Central memory CD8-positive, alpha-beta T cell (primary cell): Measurements from ENCODE around the gene HOMER2.
A peak's percentile ranks its signal among the peaks of the same experiment; 100 is the strongest.
"Not testable (repeated sequence)": the region's sequence is repeated elsewhere in the genome, so short reads cannot be mapped to it uniquely, and the experiment has no call there.

Experiments
- ATAC-seq: fragments of 150-1000 bp; cut with Tn5 transposase; replicated peaks from 2 replicates; pipeline ENCODE4 v1.10.0; 2022; ENCODE audit warnings: mild to moderate bottlenecking, moderate FRiP score, moderate number of reproducible peaks; ENCODE audit not compliant: poor library complexity, severe bottlenecking; ENCODE audit errors: extremely low read depth
- DNase-seq, 2 donors: peaks; one replicate each; pipeline ENCODE4 v3.0.0; 2021; ENCODE audit warnings: low spot score in 2 of 2
- H3K27ac Mint-ChIP-seq: one replicate; pipeline ENCODE4 v1.8.0; 2022; ENCODE audit warnings: low read depth, mild to moderate bottlenecking, moderate library complexity, mixed read lengths
- H3K27me3 Mint-ChIP-seq: one replicate; pipeline ENCODE4 v1.8.0; 2022; ENCODE audit warnings: mixed read lengths
- H3K36me3 Mint-ChIP-seq: one replicate; pipeline ENCODE4 v1.8.0; 2022; ENCODE audit warnings: mild to moderate bottlenecking, moderate library complexity, mixed read lengths; ENCODE audit not compliant: insufficient read depth
- H3K4me1 Mint-ChIP-seq: one replicate; pipeline ENCODE4 v1.8.0; 2022; ENCODE audit warnings: mixed read lengths
- H3K4me3 Mint-ChIP-seq: one replicate; pipeline ENCODE4 v1.8.0; 2022; ENCODE audit warnings: mild to moderate bottlenecking, moderate library complexity, mixed read lengths
- H3K9me3 Mint-ChIP-seq: one replicate; pipeline ENCODE4 v1.8.0; 2022; ENCODE audit warnings: mixed read lengths

The HOMER2 gene

DNA sequence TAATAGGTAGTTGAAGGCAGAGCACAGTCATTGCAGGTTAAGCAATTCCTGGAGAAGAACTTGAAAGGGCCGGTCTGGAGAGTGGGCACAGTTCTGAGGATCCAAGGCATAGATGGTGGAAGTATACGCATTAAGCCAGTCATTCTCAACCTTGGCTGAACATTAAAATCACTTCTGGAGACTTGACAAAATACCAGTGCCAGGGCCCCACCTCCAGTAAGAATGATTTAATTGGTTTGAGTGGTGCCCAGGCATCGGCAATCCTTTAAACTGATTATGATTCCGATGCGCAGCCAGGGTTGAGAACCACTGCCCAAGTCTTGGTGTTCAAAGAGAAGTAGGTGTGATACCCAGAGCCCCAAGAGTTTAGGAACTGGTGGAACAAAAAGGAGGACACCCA lies 6.9 kb upstream of the HOMER2 start:
- H3K4me3 Mint-ChIP-seq, result no peak overlapping the region
- no peaks in the 10 kb centered on the region for H3K36me3 Mint-ChIP-seq
- H3K27me3 Mint-ChIP-seq, result no peaks in the 10 kb centered on the region
- H3K27ac Mint-ChIP-seq, result no peak overlapping the region
- H3K4me1 Mint-ChIP-seq, result no peaks in the 10 kb centered on the region
- no peak for ATAC-seq
- no peaks in the 10 kb centered on the region for H3K9me3 Mint-ChIP-seq
- no peak for DNase-seq

DNA sequence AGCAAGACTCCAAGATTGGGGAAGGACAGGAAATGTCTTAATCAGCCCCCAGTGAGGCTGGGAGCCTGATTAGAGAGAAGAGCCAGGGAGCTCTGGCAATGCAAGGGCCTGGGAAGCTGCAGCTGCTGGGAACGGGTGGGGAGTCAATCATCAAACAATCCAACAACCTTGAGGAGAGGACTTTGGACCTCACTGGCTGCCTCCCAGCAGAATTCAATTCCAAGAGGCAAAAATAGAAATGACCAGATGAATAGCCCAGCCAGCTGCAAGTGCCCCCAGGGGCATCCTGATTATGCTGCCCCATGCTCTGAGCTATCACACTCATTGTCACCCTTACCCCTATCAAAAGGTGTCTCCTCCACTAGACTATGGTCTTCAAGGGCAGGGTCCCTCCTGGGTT lies 6.1 kb upstream of the HOMER2 start:
- Mint-ChIP-seq H3K4me3 (no peak overlapping the region), H3K9me3 (no peaks in the 10 kb centered on the region), H3K27ac (no peak overlapping the region), H3K27me3 (no peaks in the 10 kb centered on the region), H3K36me3 (no peaks in the 10 kb centered on the region), H3K4me1 (no peaks in the 10 kb centered on the region)
- ATAC-seq, result no peak
- no peak for DNase-seq

DNA sequence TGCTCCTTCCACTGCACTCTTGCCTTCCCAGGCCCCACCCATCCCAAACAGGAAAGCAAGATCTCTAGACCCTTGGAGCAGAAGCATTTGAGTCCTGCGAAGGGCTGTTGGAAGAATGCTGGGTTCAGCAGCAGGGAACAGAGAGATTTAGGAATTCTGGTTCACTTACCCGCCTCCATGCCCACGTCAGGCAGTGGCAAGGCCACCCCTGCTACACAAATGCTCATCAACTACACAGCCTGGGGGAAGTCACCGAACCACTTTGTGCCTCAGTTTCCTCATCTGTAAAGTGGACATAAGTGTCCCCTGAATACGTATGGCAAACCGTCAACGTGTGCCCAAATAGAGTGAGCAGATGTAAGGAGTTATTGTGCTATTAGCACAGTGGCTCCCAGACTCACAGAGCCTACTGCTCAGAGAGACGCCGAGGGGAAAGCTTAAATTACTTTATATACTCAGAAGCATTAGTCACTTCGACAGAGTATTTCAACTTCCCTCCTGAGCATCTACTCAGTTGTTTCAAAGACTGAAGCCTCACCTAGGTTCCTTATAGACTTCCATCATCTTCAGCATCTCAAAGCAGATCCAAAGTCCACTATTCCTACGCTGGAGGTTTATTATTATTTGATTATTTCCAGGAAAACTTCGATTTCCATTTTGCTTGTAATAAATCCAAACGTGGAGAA lies 905 bp downstream of the HOMER2 start:
- ATAC-seq, result no peak
- no peaks in the 10 kb centered on the region for H3K4me1 Mint-ChIP-seq
- H3K27me3 Mint-ChIP-seq, result peaks cover 11% of the 10 kb centered on the region
- H3K36me3 Mint-ChIP-seq, result no peaks in the 10 kb centered on the region
- peak overlapping the region; percentile 31 for H3K4me3 Mint-ChIP-seq
- H3K27ac Mint-ChIP-seq, result no peak overlapping the region
- no peak for DNase-seq
- H3K9me3 Mint-ChIP-seq, result no peaks in the 10 kb centered on the region

DNA sequence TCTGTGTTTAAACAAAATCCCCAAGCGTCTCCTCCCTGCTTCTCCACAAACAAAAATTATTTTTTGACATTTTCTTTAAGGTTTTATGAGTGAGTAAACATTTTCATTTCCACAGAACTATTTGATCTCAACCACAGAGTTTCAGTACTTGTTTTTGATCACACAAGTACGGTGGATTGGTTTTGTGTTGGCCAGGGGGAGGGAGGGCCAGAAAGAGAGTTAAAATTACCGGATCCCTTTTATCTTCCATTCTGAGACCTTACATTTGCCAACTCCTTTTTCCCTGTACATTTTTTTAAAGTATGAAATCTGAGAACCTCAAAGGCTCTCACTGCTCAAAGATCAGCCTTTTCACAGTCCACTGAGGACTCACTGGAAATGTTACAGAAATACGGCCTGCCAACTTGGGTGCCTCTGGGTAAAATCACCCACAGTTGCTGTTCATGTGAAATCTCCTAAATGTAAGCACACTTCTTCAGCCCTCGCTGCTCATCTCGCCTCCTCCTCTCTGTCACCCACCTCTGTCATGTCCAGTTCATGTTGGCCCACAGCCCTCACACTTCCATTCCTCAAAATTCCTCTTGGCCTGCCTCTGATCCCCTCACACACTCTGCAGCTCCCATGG lies 1.7 kb downstream of the HOMER2 start:
- Mint-ChIP-seq H3K27ac (no peak overlapping the region), H3K4me3 (no peak overlapping the region), H3K27me3 (peaks cover 18% of the 10 kb centered on the region), H3K36me3 (no peaks in the 10 kb centered on the region), H3K4me1 (no peaks in the 10 kb centered on the region), H3K9me3 (no peaks in the 10 kb centered on the region)
- DNase-seq (no peak), ATAC-seq (no peak)

DNA sequence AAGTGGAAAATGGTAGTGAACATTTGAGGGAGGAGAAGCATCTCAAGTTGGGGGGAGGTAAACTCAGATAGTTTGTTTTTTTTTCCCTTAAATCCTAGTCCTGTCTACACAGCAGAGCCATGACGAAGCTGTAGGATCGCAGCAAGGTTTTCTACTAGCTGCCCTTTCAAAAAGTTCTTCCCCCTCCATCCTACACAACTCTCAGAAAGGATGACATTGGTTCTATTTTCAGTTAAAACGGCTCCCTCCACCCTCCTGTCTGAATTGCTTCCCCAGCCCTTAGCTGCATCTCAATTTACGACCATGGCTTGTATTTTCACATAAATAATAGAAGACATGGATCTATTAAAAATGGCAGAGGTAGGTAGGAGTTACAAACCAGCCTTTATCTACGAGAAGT lies 2.2 kb downstream of the HOMER2 start:
- ATAC-seq, result no peak
- no peak overlapping the region for H3K27ac Mint-ChIP-seq
- no peaks in the 10 kb centered on the region for H3K36me3 Mint-ChIP-seq

DNA sequence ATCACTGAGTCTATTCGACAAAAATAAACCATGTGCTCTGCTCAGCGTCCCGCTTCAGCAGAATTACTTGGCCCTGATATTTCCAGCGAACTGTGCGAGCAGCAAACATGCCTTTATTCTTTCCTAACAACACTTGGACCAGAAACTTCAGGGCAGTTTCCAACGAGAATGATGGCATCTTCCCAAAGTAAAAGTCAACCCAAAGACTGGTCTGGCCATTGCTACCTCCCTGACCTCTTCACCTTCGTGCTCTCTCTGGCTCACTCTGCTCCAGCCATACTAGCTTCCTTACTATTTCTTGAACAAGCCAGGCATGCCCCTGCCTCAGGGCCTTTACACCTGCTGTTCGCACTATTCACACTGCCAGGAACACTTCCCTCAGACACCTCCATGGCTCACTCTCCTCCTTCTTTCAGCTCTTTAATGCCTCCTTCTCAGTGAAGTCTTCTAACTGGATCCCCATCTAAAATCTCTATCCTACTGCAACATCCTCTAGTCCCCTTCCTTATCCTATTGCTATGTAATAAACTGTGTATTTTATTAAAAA lies 6.3 kb downstream of the HOMER2 start:
- no peak for ATAC-seq
- DNase-seq, result no peak
- no peaks in the 10 kb centered on the region for H3K36me3 Mint-ChIP-seq
- peaks cover 18% of the 10 kb centered on the region for H3K27me3 Mint-ChIP-seq
- no peaks in the 10 kb centered on the region for H3K9me3 Mint-ChIP-seq
- no peak overlapping the region for H3K4me3 Mint-ChIP-seq
- no peak overlapping the region for H3K27ac Mint-ChIP-seq
- H3K4me1 Mint-ChIP-seq, result no peaks in the 10 kb centered on the region

More for the DNA sequence above, 2.2 kb downstream of the HOMER2 start:
- no peak for DNase-seq
- no peaks in the 10 kb centered on the region for H3K4me1 Mint-ChIP-seq
- H3K9me3 Mint-ChIP-seq, result no peaks in the 10 kb centered on the region
- H3K4me3 Mint-ChIP-seq, result no peak overlapping the region
- peaks cover 18% of the 10 kb centered on the region for H3K27me3 Mint-ChIP-seq

DNA sequence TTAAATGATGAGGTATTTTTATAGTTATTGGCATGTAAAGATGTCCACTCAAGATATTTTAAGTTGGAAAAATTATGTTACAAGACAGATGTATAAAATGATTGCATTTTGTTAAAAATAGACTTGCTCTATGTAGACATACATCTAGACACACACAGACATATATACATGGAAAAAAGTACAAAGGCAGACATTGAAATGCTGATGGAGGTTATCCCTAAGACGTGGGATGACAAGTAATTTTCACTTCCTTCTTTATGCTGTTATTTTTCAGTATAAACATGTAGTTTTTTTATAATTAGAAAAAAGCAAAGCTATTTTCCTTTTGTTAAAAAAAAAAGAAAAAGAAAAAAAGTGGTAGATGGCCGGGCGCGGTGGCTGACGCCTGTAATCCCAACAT lies 7.2 kb downstream of the HOMER2 start:
- H3K4me3 Mint-ChIP-seq, result no peak overlapping the region
- ATAC-seq, result no peak
- no peak for DNase-seq
- H3K36me3 Mint-ChIP-seq, result no peaks in the 10 kb centered on the region
- no peak overlapping the region for H3K27ac Mint-ChIP-seq
- no peaks in the 10 kb centered on the region for H3K4me1 Mint-ChIP-seq
- peaks cover 18% of the 10 kb centered on the region for H3K27me3 Mint-ChIP-seq
- H3K9me3 Mint-ChIP-seq, result no peaks in the 10 kb centered on the region

DNA sequence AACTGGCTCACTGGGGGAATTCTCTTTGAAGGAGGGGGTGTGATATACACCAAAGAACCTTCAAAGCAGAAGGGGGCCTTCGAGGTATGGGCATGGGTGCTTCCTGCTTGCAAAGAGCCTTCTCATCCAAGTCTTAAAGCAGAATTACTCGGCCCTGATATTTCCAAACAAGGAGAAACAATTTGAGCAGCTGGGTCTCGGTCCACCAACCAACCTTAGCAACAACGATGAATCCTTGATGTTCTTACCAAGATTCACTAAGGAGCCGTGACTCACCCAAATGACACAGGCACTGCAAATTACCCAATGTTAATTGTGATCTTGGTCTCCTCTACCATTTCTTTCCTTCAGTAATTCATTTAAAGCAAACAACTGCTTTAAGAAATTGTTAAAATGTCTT lies 7.7 kb downstream of the HOMER2 start:
- no peak for DNase-seq
- H3K36me3 Mint-ChIP-seq, result no peaks in the 10 kb centered on the region
- ATAC-seq, result no peak
- H3K4me3 Mint-ChIP-seq, result no peak overlapping the region
- peaks cover 18% of the 10 kb centered on the region for H3K27me3 Mint-ChIP-seq
- H3K4me1 Mint-ChIP-seq, result no peaks in the 10 kb centered on the region
- H3K27ac Mint-ChIP-seq, result no peak overlapping the region
- no peaks in the 10 kb centered on the region for H3K9me3 Mint-ChIP-seq

DNA sequence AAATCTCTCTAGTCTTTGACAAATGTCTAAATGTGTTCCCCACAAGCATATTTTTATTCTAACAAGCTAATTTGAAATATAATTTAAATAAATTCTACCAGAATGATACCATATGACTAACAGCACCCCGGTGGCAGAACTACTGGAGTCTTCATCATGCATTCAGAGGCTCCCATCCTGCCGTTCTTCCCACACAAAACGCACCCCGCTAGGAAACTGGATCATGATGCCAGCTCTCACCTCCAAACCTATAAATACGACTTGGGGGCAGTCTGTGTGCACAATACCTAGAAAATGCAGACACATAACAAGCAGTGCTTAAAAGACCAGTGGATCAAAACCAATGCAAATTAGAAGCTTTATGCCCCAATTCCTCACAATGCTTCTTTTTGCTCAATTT lies 8.5 kb downstream of the HOMER2 start:
- Mint-ChIP-seq H3K27me3 (peaks cover 20% of the 10 kb centered on the region), H3K4me3 (no peak overlapping the region), H3K36me3 (no peaks in the 10 kb centered on the region), H3K9me3 (no peaks in the 10 kb centered on the region), H3K27ac (no peak overlapping the region), H3K4me1 (no peaks in the 10 kb centered on the region)
- ATAC-seq (no peak), DNase-seq (no peak)

DNA sequence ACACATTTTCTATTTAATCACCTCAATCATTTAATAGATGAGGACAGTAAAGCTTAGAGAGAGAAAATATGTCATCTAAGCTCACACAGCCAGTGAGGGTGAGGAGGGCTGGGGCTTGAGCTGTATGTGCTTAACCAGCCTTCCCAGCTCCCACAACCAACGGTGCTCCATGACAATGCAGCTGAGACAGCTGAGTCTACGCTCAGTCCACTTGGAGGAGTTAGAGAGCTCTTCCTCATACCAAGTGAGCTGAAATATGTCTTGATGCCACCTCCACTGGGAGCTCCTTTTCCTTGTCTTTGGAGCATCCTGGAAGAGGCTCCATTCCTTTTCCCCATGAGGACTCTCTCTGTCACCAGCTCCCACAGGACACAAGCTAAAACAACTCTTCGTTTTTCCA lies 9.3 kb downstream of the HOMER2 start:
- Mint-ChIP-seq H3K9me3 (no peaks in the 10 kb centered on the region), H3K36me3 (no peaks in the 10 kb centered on the region), H3K4me3 (no peak overlapping the region), H3K4me1 (no peaks in the 10 kb centered on the region), H3K27ac (no peak overlapping the region), H3K27me3 (peaks cover 29% of the 10 kb centered on the region)
- no peak for ATAC-seq
- DNase-seq, result no peak

DNA sequence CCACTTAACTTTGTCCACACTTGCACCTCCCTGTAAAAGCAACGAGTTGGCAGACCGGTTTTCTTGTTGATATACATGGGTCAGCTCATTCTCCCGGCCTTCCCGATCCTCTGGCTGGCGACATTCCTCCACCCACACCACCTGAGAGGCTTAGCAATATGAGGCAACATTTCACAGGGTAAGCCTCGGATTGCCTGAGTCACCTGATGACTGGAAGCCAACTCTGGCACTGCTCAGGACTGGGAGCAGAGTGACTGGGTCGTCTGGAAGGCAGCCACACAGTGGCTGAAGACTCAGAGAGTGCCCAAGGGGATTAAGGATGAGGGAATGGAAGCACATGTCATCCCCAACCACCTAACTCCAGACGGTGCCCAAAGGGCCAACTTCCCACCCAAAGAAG lies 9.8 kb downstream of the HOMER2 start:
- DNase-seq, result no peak
- Mint-ChIP-seq H3K4me1 (no peaks in the 10 kb centered on the region), H3K4me3 (no peak overlapping the region), H3K27ac (no peak overlapping the region), H3K36me3 (no peaks in the 10 kb centered on the region), H3K9me3 (no peaks in the 10 kb centered on the region), H3K27me3 (peaks cover 31% of the 10 kb centered on the region)
- no peak for ATAC-seq

DNA sequence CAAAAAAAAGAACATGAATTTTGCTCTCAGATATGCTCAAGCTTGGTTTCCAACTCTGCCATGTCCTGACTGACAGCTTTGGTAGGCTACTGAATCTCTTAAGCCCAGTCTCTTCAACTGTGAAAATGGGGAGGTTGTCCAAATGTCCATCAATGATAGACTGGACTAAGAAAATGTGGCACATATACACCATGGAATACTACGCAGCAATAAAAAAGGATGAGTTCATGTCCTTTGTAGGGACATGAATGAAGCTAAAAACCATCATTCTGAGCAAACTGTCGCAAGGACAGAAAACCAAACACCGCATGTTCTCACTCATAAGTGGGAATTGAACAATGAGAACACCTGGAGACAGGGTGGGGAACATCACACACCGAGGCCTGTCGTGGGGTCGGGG lies 12.8 kb downstream of the HOMER2 start:
- not testable (repeated sequence) for H3K9me3 Mint-ChIP-seq, DNase-seq, H3K27ac Mint-ChIP-seq, H3K4me3 Mint-ChIP-seq, ATAC-seq, H3K4me1 Mint-ChIP-seq, H3K36me3 Mint-ChIP-seq
- peaks cover 13% of the 10 kb centered on the region for H3K27me3 Mint-ChIP-seq

DNA sequence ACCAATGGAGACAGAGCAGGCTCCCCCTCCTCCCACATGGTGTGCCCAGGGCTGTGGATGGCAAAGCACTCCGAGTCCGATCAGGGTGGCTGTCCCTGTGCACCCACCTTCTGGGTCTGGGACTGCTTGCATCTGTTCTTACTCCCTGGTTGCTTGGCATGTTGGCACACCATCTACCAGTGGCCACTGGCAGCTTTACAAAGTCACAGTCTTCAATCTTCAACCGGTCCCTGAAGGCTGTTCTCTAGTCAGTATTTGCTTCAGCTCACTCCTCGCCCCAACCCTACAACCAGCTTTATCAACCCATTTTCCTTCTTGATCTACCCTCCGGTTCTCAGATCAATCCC lies 14.8 kb downstream of the HOMER2 start:
- H3K36me3 Mint-ChIP-seq, result no peaks in the 10 kb centered on the region
- H3K4me3 Mint-ChIP-seq, result no peak overlapping the region
- no peaks in the 10 kb centered on the region for H3K9me3 Mint-ChIP-seq
- H3K4me1 Mint-ChIP-seq, result no peaks in the 10 kb centered on the region
- peaks cover 13% of the 10 kb centered on the region for H3K27me3 Mint-ChIP-seq
- ATAC-seq (no peak), DNase-seq (no peak)
- H3K27ac Mint-ChIP-seq, result no peak overlapping the region
